GM21526 (cell line): ENCODE results near the gene SH2D6.
"Not testable (repeated sequence)": the region's sequence is repeated elsewhere in the genome, so short reads cannot be mapped to it uniquely, and the experiment has no call there.

Source experiments
- ATAC-seq: cut with Tn5 transposase; IDR thresholded peaks from one replicate; pipeline ENCODE4 v1.9.1; 2021; ENCODE audit warnings: moderate library complexity; ENCODE audit not compliant: unreplicated experiment, low FRiP score

The SH2D6 gene

DNA sequence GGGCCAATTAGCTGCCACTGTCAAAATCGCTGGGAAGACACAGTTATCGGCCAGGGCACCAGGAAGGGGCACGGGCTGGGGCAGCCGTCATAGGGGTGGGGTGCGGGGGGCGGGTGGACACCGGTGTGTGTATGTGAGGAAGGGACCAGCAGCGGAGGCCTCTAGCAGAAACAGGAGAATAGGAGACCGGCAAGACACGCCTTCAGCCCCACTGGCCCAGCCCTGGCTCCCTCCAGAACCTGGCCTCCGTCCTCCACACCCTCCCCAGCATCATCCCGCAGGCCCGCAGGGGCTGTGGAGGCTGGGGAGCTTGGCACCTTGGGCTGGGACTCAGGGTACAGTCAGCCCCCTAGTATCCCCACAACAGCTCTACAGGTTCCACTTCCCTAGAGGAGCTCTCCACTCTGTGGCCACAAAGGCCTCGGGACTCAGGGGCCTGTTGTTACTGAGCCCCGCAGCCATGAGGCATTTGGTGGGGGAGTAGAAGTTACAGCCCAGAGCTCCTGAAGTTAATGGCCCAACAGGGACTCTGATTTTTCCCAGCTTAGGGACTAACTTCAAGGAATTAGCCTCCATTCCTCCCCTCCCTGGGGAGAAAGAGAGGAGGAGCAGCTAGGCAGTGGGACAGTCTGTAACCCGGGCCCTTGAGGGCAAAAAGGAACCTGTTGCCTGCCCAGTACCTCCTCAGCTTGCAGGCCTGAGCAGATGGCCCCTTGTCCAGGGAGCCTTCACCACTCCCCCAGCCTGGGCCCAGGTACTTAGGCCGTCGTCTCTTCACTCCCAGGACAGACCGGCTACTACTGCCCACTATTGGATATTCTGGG is 19.9 kb downstream of the SH2D6 start:
- no peak for ATAC-seq

DNA sequence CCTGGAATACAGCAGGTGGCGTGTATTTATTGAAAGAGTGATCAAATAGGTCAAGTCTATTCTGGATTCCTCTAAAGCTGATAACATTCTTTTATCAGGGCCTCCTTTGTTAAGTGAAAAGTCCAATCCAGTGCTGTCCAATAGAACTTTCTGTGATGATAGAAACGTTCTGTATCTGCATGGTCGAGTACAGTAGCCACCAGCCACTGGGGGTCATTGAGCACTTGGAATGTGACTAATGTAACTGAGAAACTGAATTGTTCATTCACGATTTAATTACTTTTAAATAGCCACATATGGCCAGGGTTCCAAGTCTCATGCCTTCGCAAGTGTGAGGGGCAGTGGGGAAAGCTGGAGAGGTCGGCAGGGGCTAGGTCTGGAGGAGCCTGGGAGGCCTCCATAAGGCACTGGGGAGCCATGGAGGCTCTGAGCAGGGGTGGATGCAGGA is 20.5 kb downstream of the SH2D6 start:
- ATAC-seq: no peak

DNA sequence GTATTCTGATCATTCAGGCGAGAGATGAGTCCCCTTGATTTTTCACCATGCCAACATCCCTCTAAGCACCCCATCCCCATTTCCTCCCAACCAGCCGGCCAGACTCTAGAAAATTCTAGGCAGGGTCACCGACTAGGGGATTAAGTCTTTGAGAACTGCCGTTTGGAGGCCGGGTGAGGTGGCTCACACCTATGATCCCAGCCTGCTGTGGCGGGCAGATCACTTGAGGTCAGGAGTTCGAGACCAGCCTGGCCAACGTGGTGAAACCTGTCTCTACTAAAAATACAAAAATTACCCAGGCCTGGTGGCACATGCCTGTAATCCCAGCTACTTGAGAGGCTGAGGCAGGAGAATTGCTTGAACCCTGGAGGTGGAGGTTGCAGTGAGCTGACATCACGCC is 21.1 kb downstream of the SH2D6 start:
- ATAC-seq: not testable (repeated sequence)

DNA sequence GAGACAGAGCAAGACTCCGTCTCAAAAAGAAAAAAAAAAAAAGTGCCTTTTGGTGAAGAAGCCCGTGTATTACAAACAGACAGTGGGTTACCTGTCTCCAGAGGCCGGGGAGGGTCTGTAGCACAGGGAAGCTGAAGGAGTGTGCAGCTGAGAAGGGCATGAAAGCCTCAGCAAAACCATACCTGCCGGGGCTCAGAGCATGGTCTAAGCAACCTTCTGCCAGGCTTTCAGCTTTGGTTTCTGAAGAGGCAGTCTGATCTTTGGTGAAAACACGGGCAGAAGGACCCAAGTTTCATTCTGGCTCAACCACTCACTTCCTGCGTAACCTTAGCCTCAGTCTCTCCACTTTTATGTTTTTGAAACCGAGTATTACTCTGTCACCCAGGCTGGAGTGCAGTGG is 21.5 kb downstream of the SH2D6 start:
- no peak for ATAC-seq

DNA sequence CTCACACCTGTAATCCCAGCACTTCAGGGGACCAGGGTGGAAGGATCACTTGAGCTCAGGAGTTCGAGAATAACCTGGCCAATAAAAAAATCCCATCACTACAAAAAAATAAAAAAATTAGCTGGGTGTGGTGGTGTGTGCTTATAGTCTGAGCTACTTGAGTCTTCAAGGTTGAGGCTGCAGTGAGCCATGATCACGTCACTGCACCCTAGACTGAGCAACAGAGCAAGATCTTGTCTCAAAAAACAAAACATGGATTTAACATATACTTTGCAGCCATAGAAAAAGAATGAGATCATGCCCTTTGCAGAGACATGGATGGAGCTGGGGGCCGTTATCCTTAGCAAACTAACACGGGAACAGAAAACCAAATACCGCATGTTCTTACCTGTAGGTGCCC is 22.2 kb downstream of the SH2D6 start:
- ATAC-seq: no peak

DNA sequence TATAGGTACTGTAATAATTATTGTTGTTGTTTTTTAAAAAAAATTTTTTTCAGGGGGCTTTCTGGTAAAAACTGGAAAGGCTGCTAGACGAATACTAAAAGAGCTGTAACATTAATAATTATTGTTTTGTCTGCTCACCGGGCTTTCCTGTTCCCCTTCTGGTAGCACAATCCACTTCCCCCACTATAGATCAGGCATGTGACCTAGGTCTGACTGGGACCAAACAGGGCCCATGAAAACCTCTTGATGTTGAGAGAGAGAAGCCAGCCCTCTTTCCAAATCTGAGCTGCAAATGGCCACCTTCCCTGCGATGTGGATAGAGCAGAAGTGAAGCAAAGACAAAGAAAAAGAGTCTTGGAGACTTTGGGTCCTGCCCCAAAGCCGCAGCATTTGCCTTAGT is 23.4 kb downstream of the SH2D6 start:
- no peak for ATAC-seq

DNA sequence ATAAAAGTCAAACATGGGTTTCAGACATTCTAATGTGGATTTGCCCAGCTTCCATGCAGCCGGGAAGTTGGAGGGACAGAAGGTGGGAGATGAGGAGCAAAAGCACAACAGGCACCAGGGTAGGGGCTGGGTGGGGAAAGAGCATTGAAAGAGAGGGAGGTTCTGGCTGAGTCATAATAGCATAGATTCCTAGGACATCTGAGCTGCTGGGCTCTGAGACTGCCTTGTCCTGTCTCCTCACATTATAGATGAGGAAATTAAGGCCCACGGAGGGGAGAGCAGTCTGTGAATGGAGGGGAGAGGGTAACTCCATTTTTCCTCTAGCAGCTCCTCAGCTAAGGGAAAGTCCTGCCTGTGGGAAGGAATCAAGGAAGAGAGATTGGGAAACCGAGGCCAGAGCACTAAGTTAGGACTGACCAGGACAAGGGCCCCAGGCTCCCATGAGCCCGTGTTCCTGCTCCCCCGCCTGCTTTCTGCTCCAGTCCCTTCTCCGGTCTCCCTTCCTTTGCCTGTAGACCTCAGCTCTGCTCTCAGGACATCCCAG is 26.2 kb downstream of the SH2D6 start:
- ATAC-seq: no peak

DNA sequence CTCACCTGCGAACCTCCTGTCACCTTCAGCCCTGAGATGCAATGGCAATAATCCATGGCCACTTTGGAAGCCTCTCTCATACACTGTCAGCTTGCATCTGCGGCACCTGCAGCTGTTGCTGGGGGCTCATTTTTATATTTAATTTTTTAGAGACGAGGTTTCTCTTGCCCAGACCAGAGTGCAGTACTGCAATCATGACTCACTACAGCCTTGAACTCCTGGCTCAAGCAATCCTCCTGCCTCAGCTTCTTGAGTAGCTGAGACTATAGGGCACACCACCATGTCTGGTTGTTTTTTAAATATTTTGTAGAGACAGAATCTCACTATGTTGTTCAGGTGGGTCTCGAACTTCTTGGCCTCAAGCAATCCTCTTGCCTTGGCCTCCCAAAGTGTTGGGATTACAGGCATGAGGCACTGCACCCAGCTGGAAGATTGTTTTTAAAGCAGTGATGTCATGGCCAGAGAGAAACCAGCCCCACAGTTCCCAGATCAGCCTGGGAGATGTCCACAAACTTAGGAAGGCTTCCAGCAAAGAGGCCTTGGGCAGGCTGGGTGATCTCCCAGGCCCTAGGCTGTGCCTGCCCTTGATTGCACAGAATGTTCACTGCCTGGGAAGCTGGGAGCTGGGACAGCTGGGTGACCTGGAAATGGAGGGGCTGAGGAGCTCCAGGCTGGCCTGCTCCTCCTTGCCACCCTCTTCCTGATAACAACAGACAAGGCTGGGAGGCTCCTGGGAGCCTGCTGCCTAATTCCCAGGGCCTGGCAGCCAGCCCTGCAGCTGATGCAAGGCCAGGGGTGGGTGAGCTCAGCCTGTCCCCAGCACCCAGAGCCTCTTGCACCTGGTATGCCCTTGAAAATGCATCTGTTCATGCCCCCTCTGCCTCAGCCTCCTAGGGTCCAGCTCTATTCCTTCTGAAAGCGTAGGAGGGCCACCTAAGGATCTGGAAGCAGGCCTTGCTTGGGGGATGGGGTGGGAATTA is 27.1 kb downstream of the SH2D6 start:
- no peak for ATAC-seq

DNA sequence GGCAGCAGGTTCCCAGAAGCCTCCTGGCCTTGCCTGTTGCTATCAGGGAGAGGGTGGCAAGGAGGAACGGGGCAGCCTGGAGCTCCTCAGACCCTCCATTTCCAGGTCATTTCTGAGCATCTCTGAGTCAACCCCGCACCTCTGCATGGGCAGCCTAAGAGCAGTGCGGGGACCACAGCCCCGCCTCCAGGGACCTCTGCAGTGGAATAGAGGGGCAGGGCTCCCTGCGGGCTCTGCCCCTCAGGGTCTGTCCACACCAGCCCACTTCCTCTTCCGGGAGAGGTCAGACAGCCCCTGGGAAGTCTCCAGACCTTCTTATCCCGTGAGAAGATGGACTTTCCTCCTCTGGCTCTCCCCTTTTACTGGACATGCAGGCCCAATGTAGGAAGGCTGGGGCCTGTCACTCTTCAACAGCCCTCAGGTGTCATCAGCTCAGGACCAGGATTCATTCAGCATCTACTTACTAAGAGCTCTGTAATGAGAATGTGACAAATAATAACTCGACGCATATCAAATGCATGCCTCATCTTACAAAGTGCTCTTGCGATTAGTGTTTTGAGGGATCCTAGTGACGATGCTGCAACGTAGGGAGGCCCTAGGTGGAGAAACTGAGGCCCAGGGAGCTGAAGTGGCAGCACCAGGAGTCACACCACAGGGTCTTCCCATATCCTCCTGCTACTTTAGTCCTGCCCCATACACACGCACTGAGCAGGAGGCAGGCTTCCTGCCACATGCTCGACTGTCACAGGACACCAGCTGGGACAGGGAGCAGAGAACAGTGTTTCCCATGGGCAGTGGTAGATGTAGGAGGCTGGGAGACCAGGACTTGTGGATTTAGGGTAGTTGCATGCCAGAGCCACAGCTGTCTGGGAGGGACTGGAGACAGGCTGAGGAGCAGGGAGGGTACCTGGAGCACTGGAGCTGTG is 28.0 kb downstream of the SH2D6 start:
- ATAC-seq: no peak

DNA sequence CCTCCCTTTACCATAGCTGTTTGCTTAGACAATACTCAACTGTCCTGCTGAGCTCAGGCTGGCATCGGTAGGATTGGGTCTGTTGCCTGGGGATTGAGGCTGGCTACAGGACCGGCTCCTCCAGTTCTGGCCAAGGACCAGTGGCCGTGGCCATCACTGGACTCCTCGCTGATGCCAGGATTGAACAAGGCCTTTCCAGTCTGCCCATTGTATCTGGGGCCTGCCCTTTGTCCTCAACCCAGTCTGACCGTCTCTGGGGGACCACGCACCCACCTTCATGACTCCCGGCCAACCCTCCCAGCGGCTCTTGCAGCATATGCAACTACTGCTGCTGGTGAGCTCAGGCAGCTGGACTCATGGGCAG is 28.7 kb downstream of the SH2D6 start:
- ATAC-seq: no peak

DNA sequence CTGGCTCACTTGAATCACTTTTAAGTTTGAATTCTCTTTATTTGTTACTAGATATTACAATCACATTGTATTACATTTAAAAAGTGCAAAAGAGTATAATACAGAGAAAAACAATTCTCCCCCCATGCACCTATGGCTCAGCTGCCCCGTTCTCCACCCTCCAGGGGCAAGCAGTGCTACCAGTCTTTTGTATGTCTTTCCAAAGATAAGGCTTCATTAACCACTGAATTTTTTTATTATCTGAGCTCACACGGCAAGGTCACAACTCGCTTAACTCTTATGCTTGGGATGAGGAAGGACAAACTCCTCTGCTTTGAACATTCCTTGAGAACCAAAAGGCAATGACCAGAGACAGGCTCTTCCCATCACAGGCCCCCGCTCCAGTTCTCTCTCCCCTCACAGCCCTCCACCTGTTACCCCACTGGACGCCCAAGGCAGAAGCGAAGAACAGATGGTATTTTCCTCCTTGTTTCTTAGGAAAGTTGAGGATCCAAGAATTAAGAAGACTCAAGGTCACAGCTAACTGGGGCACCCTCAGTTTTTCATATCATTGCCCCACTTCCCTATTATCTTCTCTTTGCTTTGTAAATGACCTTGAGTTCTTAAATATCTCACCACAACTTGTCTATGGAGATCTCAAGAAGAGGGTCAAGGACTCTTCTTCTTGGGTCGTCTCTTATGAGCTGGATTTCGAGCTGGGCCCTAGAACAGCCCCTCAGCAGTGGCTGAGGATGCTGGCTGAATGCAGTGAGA is 30.1 kb downstream of the SH2D6 start:
- ATAC-seq: no peak

DNA sequence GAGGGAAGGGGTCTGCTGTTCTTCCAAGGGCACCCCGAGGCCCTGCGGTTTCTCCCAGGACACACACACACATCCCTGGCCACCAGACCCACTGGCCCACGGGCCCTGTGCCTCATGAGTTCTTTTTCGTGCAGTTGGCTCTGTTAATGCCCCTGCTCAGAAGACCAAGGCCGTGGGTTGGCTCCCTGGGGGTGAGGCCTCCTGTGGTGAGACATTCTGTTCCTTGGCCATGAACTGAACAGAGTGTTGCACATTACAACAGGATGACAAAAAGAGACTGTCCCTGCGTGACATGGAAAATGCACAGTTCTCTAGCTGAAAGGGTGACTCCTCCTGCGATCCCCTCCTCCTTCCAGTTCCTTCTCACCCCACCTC is 30.7 kb downstream of the SH2D6 start:
- no peak for ATAC-seq

DNA sequence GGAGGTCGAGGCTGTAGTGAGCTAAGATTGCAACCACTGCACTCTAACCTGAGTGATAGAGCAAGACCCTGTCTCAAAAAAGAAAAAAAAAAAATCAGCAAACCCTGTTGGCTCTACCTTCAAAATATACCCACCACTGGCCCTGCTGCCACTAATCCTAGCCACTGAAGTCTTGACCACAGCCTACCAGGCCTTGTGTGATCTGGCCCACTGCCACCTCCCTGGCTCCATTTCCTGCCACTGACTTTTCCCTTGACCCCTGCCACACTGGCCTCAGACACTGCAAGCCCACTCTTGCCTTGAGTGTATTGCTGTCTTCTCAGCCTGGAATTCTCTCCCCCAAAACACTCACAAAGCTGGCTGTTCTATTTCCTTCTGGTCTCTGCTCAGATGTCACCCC is 33.7 kb downstream of the SH2D6 start:
- no peak for ATAC-seq

DNA sequence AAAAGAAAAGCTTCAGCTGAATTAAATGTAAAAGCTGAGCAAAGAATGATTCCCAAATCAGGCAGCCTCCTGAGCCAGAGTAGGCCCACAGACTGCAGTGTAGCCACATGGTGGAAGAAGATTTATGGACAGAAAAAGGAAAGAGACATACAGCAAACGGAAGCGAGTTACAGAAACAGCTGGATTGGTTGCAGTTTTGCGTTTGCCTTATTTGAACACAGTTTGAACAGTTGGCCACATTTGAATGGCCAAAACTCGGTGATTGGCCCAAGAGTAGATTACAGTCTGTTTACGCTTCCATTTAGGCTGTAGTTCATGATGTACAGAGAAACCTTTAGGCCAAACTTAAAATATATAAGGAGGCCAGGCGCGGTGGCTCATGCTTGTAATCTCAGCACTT is 35.1 kb downstream of the SH2D6 start:
- ATAC-seq: no peak

DNA sequence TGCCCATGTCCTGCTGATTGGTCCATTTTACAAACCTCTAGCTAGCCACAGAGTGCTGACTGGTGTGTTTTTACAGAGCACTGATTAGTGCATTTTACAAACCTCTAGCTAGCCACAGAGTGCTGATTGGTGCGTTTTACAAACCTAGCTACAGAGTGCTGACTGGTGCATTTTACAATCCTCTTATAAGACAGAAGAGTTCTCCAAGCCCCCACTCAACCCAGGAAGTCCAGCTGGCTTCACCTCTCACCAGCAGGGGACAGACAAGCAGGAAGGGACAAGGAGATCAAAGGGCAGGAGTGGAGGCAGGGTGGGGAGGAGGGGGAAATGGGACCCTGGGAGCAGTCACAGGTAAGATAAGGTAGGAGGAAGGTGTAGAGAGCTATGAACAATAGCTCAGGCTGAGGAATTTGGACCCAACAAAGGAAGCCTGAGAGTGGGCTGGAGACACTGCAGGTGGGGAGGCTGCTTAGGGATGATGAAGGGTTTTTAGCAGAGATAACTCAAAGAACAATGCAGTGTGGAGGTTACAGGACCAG is 37.1 kb downstream of the SH2D6 start:
- no peak for ATAC-seq

DNA sequence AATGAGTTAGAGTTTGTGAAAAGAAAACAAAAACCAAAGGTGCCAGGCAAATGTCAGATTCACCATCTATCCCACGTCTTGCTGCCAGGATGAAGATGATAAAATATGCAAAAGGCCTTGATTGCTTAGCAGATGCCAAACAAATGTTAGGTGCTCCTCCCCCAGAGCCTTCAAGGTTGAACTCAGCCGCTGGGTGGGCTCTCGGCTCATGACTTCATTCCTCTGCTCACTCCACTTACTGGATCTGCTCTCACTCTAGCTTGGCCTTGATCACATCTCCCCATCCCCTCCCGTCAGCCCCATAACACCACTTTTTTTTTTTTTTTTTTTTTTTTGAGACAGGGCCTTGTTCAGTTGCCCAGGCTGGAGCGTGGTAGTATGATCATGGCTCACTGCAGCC is 38.5 kb downstream of the SH2D6 start:
- no peak for ATAC-seq

DNA sequence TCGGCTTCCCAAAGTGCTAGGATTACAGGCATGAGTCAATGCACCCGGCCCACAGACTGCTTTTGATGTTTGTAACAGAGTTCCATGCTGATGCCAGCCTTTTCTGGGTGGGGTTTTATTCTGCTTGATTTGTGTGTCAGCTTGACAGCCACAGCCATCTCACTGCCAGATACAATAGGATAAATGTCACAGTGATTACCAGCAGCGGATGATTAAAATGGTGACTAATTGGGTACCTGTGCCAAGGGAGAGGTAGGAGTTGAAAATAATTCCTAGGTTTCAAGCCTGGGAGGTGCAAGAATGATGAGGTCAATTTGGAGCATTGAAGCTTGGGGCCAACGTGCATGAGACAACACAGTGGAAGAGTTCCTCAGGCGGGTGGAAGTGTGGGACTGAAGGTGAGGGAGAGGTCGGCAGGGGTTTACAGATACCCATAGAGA is 39.4 kb downstream of the SH2D6 start:
- no peak for ATAC-seq

DNA sequence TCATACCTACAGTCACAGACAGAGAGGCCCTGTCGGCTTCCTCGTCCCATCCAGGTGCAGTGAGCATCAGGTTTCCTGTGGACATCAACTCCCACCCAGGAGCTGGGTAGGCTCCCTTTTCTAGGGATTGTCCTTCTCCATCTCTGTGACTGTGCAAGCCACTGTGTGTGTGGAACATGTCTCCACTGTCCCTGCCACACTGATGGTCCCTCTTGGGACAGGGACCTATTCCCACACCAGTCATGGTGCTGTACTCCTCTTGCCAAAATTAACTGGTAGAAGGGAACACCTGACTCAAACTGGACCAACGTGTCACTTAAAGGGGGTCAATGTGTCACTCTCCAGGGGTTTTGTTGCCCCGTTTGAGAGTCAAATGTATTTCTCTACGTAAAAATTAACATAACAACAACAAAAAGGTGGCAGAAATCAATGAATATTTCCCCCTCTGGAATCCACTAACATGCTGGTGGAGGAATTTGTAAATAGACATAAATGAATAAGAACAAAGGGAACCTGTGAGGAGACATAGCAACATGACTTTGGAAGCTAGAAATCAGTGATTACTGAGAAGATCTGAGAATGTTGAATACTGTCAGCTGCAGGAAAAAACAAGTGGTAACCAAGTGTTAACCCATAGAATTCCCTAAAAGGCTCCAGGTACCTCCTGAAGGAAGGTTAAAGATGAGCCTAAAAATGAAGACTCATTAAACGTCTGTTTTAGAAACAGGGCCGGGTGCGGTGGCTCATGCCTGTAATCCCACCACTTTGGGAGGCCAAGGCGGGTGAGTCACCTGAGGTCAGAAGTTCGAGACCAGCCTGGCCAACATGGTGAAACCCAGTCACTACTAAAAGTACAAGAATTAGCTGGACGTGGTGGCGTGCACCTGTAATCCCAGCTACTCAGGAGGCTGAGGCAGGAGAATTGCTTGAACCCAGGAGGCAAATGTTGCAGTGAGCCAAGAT is 40.4 kb downstream of the SH2D6 start:
- ATAC-seq: no peak
